Tibial nerve (tissue), 4 donors: ENCODE results near the gene PDSS2. TPM values are rescaled to one million over a fixed set of nuclear protein-coding genes. Genes with fewer than 3 reads are reported as not detected.

ENCODE experiments used
- DNase-seq, 2 donors: peaks; one replicate each; pipeline ENCODE4 v3.0.0-alpha.2; 2019; ENCODE audit warnings: low spot score in 2 of 2
- H3K27ac ChIP-seq, 4 donors: fragments of 200-600 bp; sonication (generic) in 3 of 4; one replicate each; pipeline ENCODE4 v1.5.1; 2017 to 2019; ENCODE audit warnings: mild to moderate bottlenecking in 1 of 4
- H3K27me3 ChIP-seq, 2 donors: fragments of 200-600 bp; sonication (generic) in 1 of 2; one replicate each; pipeline versions ENCODE4 v1.5.1 to v1.6.0; 2017 to 2019
- H3K36me3 ChIP-seq, 3 donors: fragments of 200-600 bp; sonication (generic); one replicate each; pipeline ENCODE4 v1.5.1; 2018 to 2019
- H3K4me1 ChIP-seq, 4 donors: fragments of 200-600 bp; sonication (generic) in 3 of 4; one replicate each; pipeline ENCODE4 v1.5.1; 2017 to 2019
- H3K4me3 ChIP-seq, 4 donors: fragments of 200-600 bp; sonication (generic) in 3 of 4; one replicate each; pipeline ENCODE4 v1.5.1; 2017 to 2019; ENCODE audit warnings: mild to moderate bottlenecking in 1 of 4, moderate library complexity in 1 of 4
- H3K9me3 ChIP-seq, 4 donors: fragments of 200-600 bp; sonication (generic) in 3 of 4; one replicate each; pipeline ENCODE4 v1.5.1; 2017 to 2019
- CTCF ChIP-seq, 5 experiments: fragments of 200-600 bp in 3 of 5; fragments of 450-650 bp in 2 of 5; sonication (generic) in 3 of 5; IDR thresholded peaks; one replicate each; pipeline ENCODE4 v1.5.1; 2016 to 2019; ENCODE audit warnings: antibody characterized with exemption in 5 of 5, mild to moderate bottlenecking in 3 of 5, moderate library complexity in 2 of 5
- EP300 ChIP-seq, 2 donors: sonication (generic); formaldehyde crosslinking; IDR thresholded peaks; one replicate each; pipeline ENCODE4 v1.6.1; 2017; ENCODE audit warnings: antibody characterized with exemption in 2 of 2, mild to moderate bottlenecking in 1 of 2
- POLR2A ChIP-seq, 2 donors: fragments of 450-650 bp; IDR thresholded peaks; one replicate each; pipeline ENCODE4 v1.6.1; 2017; ENCODE audit warnings: antibody characterized with exemption in 2 of 2, mild to moderate bottlenecking in 2 of 2, moderate library complexity in 2 of 2
- WGBS, 2 donors: methylation state at CpG; one replicate each; pipeline ENCODE4 v1.1.5; 2018; 5-methylcytosine and 5-hydroxymethylcytosine counted together
- total RNA-seq, 4 donors: library from RNA; depleted of rRNA; stranded (reverse); fragments of >200 nt; gene quantifications; one replicate each; pipeline ENCODE4 v1.1.0, GENCODE V29; 2016

Gene PDSS2
- total RNA-seq, 4 donors from 2014 or later = 8.2 to 9.4 (median 8.6) TPM

DNA sequence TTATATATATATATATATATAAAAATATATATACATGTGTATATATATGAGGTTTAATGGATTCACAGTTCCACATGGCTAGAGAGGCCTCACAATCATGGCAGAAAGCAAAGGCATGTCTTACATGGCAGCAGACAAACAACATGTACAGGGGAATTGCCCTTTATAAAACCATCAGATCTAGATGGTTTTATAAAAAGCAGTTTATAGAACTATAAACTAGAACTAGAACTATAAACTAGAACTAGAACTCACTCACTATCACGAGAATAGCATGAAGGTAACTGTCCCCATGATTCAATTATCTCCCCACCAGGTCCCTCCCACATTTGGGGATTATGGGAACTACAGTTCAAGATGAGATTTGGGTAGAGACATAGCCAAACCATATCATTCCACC lies 56.8 kb downstream of the PDSS2 start:
- TF ChIP-seq EP300 (IDR thresholded peaks at IDR 0.05) = no peak
- no peak for TF ChIP-seq CTCF (IDR thresholded peaks at IDR 0.05)
- no peak for TF ChIP-seq POLR2A (IDR thresholded peaks at IDR 0.05)
- H3K36me3 ChIP-seq = peaks cover 0 to 25% (median 0%) of the 10 kb centered on the region in 3 donors
- no peaks in the 10 kb centered on the region for H3K4me1 ChIP-seq
- no peak overlapping the region for H3K27ac ChIP-seq
- no peak for DNase-seq
- 93 to 97% methylated on average over 1 of the region's 1 CpG for WGBS, 2 donors
- H3K27me3 ChIP-seq = no peaks in the 10 kb centered on the region
- H3K4me3 ChIP-seq = no peak overlapping the region
- peaks cover 0 to 60% (median 9%) of the 10 kb centered on the region in 4 donors for H3K9me3 ChIP-seq

GRCh38 chr6:107401573-107401972 lies 57.8 kb downstream of the PDSS2 start:
- Histone ChIP-seq H3K4me1 (no peaks in the 10 kb centered on the region), H3K27ac (no peak overlapping the region), H3K9me3 (peaks cover 0 to 57% (median 9%) of the 10 kb centered on the region in 4 donors), H3K36me3 (peaks cover 0 to 25% (median 0%) of the 10 kb centered on the region in 3 donors), H3K4me3 (no peak overlapping the region), H3K27me3 (no peaks in the 10 kb centered on the region)
- WGBS, 2 donors = 100% methylated on average over 1 of the region's 1 CpG
- no peak for DNase-seq
- TF ChIP-seq POLR2A (IDR thresholded peaks at IDR 0.05) (no peak), CTCF (IDR thresholded peaks at IDR 0.05) (no peak), EP300 (IDR thresholded peaks at IDR 0.05) (no peak)

DNA sequence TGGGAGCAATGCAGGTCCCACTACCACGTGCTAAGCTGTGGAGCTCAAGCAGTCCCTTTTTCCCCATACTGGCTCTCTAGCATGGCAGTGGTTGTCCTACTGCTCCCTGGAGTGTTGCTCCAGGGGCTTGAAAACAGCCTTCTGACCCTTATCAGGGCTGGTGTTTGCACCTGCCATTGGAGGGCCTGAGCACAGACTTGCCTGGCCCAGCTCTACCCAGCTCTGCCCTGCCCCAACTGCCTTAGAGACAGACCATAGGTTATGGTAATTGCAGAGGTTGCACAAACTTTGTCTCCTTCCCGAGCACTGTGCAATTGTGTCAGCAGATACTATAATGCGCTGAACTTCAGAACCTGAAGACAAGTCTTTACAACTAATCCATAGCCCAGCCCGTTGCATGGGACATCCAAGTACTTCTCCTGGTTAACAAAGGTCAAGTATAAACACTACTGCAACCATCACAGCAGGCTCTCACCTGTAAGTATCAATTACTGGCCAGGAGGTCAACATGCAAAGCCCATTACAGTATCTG lies 58.7 kb downstream of the PDSS2 start:
- Histone ChIP-seq H3K4me1 (no peaks in the 10 kb centered on the region), H3K9me3 (peaks cover 0 to 49% (median 9%) of the 10 kb centered on the region in 4 donors), H3K4me3 (no peak overlapping the region), H3K36me3 (peaks cover 0 to 25% (median 0%) of the 10 kb centered on the region in 3 donors), H3K27me3 (no peaks in the 10 kb centered on the region), H3K27ac (no peak overlapping the region)
- 87 to 97% methylated on average over 4 of the region's 4 CpGs for WGBS, 2 donors
- TF ChIP-seq POLR2A (IDR thresholded peaks at IDR 0.05) = no peak
- no peak for TF ChIP-seq CTCF (IDR thresholded peaks at IDR 0.05)
- no peak for TF ChIP-seq EP300 (IDR thresholded peaks at IDR 0.05)
- no peak for DNase-seq

- no peaks in the 10 kb centered on the region for H3K4me1 ChIP-seq
- TF ChIP-seq POLR2A (IDR thresholded peaks at IDR 0.05) (no peak), CTCF (IDR thresholded peaks at IDR 0.05) (no peak), EP300 (IDR thresholded peaks at IDR 0.05) (no peak)
- no peak for DNase-seq
- H3K4me3 ChIP-seq = no peak overlapping the region
- WGBS, 2 donors = 39 to 41% methylated on average over 1 of the region's 1 CpG
- no peak overlapping the region for H3K27ac ChIP-seq
- no peaks in the 10 kb centered on the region for H3K27me3 ChIP-seq
- peaks cover 0 to 47% (median 9%) of the 10 kb centered on the region in 4 donors for H3K9me3 ChIP-seq
- H3K36me3 ChIP-seq = peaks cover 0 to 25% (median 0%) of the 10 kb centered on the region in 3 donors
These were observed 59.4 kb downstream of the PDSS2 start for GRCh38 chr6:107399935-107400334.

DNA sequence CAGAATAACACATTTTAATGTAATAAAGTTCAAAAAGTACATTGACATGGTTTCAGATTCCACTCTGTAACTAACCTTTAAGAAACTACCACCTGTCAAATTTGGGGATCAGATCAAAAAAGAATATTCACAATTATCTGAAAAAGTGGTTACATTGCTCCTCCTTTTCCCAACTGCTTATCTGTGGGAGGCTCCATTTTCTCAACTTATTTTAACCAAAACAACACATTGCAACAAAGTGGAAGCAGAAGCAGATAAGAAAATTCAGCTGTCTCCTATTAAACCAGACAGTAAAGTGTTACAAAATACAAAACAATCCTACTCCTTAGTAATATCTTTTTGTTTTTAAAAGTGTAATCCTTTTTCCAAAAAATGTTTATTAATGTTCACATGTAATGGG lies 61.4 kb downstream of the PDSS2 start:
- no peak overlapping the region for H3K27ac ChIP-seq
- DNase-seq = no peak
- H3K9me3 ChIP-seq = peaks cover 0 to 47% (median 10%) of the 10 kb centered on the region in 4 donors
- H3K4me3 ChIP-seq = no peak overlapping the region
- no peaks in the 10 kb centered on the region for H3K27me3 ChIP-seq
- H3K36me3 ChIP-seq = peaks cover 0 to 30% (median 0%) of the 10 kb centered on the region in 3 donors
- H3K4me1 ChIP-seq = no peaks in the 10 kb centered on the region
- no peak for TF ChIP-seq CTCF (IDR thresholded peaks at IDR 0.05)
- TF ChIP-seq POLR2A (IDR thresholded peaks at IDR 0.05) = no peak
- TF ChIP-seq EP300 (IDR thresholded peaks at IDR 0.05) = no peak
